NCI-H1105 (cell line): ENCODE measurements around the gene UBR4.
A peak's percentile ranks its signal among the peaks of the same experiment; 100 is the strongest.

ENCODE experiments used
- DNase-seq: peaks from one replicate; lab custom pipeline; 2025; lab: John Stamatoyannopoulos, UW

UBR4 gene

GRCh38 chr1:19138958-19139581 is 71.0 kb downstream of the UBR4 start:
- DNase-seq: no peak

- DNase-seq: no peak
Observed at GRCh38 chr1:19138331-19138730, 71.7 kb downstream of the UBR4 start.

GRCh38 chr1:19137158-19137557 is 72.9 kb downstream of the UBR4 start:
- DNase-seq: no peak

GRCh38 chr1:19133360-19133759 is 76.7 kb downstream of the UBR4 start:
- no peak for DNase-seq

- no peak for DNase-seq
Observed at GRCh38 chr1:19130468-19130867, 79.6 kb downstream of the UBR4 start.

GRCh38 chr1:19128968-19129514 is 81.0 kb downstream of the UBR4 start:
- DNase-seq: no peak

GRCh38 chr1:19124273-19124672 is 85.8 kb downstream of the UBR4 start:
- DNase-seq: no peak

- no peak for DNase-seq
Observed at GRCh38 chr1:19123837-19124236, 86.2 kb downstream of the UBR4 start.

- DNase-seq: no peak
Observed at GRCh38 chr1:19122668-19123067, 87.4 kb downstream of the UBR4 start.

GRCh38 chr1:19121192-19121591 is 88.9 kb downstream of the UBR4 start:
- DNase-seq: no peak

- DNase-seq: no peak
Observed at GRCh38 chr1:19120070-19120469, 90.0 kb downstream of the UBR4 start.

GRCh38 chr1:19115082-19115808 is 94.8 kb downstream of the UBR4 start:
- DNase-seq: no peak

GRCh38 chr1:19113697-19114092 is 96.4 kb downstream of the UBR4 start:
- DNase-seq: peak; percentile 13

- DNase-seq: no peak
Observed at GRCh38 chr1:19112891-19113696, 97.0 kb downstream of the UBR4 start.

- no peak for DNase-seq
Observed at GRCh38 chr1:19110257-19110927, 99.7 kb downstream of the UBR4 start.

- DNase-seq: no peak
Observed at GRCh38 chr1:19109545-19109944, 100.5 kb downstream of the UBR4 start.

- DNase-seq: no peak
Observed at GRCh38 chr1:19101244-19101643, 108.8 kb downstream of the UBR4 start.

- DNase-seq: no peak
Observed at GRCh38 chr1:19100028-19100427, 110.0 kb downstream of the UBR4 start.

- DNase-seq: no peak
Observed at GRCh38 chr1:19096990-19097389, 113.1 kb downstream of the UBR4 start.

GRCh38 chr1:19096036-19096833 is 113.8 kb downstream of the UBR4 start:
- DNase-seq: no peak

GRCh38 chr1:19091196-19091953 is 118.7 kb downstream of the UBR4 start:
- no peak for DNase-seq
